Neutrophil (primary cell): ENCODE measurements around the gene SFTPB.
"Not testable (repeated sequence)": the region's sequence is repeated elsewhere in the genome, so short reads cannot be mapped to it uniquely, and the experiment has no call there.

Source experiments
- H3K27ac ChIP-seq: fragments of 200-600 bp; sonication (generic); 2 replicates; pipeline ENCODE4 v1.5.1; 2016; ENCODE audit warnings: mild to moderate bottlenecking, moderate library complexity
- H3K27me3 ChIP-seq: fragments of 200-600 bp; sonication (generic); 2 replicates; pipeline ENCODE4 v1.6.0; 2016; ENCODE audit warnings: mild to moderate bottlenecking
- H3K36me3 ChIP-seq: fragments of 200-600 bp; sonication (generic); 2 replicates; pipeline ENCODE4 v1.5.1; 2017
- H3K4me1 ChIP-seq, 2 experiments: fragments of 200-600 bp in 1 of 2; sonication (generic) in 1 of 2; 1 replicate in 1 of 2; 2 replicates in 1 of 2; pipeline versions ENCODE4 v1.5.1 to v1.6.1; 2013 to 2016; ENCODE audit warnings: low read depth in 1 of 2, low read length in 1 of 2, mild to moderate bottlenecking in 1 of 2, moderate library complexity in 1 of 2; ENCODE audit not compliant: control insufficient read depth in 1 of 2, insufficient read depth in 1 of 2
- H3K4me3 ChIP-seq, 2 experiments: fragments of 200-600 bp in 1 of 2; sonication (generic) in 1 of 2; 1 replicate in 1 of 2; 2 replicates in 1 of 2; pipeline ENCODE4 v1.5.1; 2013 to 2016; ENCODE audit warnings: low read depth in 1 of 2, low read length in 1 of 2, mild to moderate bottlenecking in 1 of 2, moderate library complexity in 1 of 2
- H3K9me3 ChIP-seq: fragments of 200-600 bp; sonication (generic); 2 replicates; pipeline ENCODE4 v1.5.1; 2016
- TF ChIP-seq, protein P1 (sequence below): fragments of 200-600 bp; sonication (generic); IDR thresholded peaks from 2 replicates; pipeline ENCODE4 v1.5.1; 2016; ENCODE audit warnings: antibody characterized with exemption

Gene SFTPB

DNA sequence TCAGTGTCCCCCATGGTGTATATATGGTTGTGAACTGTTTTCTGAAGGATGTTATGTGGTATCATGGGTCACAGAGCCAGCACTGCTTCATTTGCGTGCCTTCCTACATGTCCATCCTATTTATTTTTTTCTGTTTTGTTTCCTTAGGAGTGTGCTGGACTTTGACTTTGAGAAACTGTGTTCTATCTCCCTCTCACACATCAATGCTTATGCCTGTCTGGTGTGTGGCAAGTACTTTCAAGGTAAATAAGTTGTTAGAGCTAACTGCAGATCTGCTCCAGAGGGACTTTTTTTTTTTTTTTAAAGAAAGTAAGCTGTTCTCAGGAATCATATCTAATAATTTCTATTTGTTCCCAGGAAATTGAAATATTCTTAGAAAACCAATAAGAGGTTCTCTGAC, 46.7 kb downstream of the SFTPB start:
- peaks cover 70% of the 10 kb centered on the region for H3K36me3 ChIP-seq
- TF ChIP-seq, protein P1, sequence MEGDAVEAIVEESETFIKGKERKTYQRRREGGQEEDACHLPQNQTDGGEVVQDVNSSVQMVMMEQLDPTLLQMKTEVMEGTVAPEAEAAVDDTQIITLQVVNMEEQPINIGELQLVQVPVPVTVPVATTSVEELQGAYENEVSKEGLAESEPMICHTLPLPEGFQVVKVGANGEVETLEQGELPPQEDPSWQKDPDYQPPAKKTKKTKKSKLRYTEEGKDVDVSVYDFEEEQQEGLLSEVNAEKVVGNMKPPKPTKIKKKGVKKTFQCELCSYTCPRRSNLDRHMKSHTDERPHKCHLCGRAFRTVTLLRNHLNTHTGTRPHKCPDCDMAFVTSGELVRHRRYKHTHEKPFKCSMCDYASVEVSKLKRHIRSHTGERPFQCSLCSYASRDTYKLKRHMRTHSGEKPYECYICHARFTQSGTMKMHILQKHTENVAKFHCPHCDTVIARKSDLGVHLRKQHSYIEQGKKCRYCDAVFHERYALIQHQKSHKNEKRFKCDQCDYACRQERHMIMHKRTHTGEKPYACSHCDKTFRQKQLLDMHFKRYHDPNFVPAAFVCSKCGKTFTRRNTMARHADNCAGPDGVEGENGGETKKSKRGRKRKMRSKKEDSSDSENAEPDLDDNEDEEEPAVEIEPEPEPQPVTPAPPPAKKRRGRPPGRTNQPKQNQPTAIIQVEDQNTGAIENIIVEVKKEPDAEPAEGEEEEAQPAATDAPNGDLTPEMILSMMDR: no peak

DNA sequence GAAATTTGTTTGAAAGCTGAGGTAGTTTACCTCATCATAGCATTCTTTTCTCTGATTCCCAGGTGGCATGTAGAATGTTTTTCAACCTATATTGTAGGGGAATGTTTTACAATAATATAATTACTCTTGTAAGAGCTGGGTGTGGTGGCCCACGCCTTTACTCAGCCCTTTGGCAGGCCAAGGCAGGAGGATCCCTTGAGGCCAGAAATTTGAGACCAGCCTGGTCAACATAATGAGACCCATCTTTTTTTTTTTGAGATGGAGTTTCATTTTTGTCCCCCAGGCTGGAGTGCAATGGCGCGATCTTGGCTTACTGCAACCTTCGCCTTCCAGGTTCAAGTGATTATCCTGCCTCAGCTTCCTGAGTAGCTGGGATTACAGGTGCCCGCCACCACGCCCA, 48.4 kb downstream of the SFTPB start:
- H3K27ac ChIP-seq: no peak overlapping the region
- no peaks in the 10 kb centered on the region for H3K27me3 ChIP-seq
- TF ChIP-seq, protein P1: no peak
- H3K9me3 ChIP-seq: no peaks in the 10 kb centered on the region
- peaks cover 17 to 19% of the 10 kb centered on the region in 2 experiments for H3K4me1 ChIP-seq
- no peak overlapping the region for H3K4me3 ChIP-seq
- H3K36me3 ChIP-seq: peaks cover 53% of the 10 kb centered on the region

More for the DNA sequence above, 46.7 kb downstream of the SFTPB start:
- H3K9me3 ChIP-seq: no peaks in the 10 kb centered on the region
- no peak overlapping the region for H3K27ac ChIP-seq
- no peaks in the 10 kb centered on the region for H3K27me3 ChIP-seq
- H3K4me1 ChIP-seq: peaks cover 11% of the 10 kb centered on the region in 2 experiments
- no peak overlapping the region for H3K4me3 ChIP-seq

DNA sequence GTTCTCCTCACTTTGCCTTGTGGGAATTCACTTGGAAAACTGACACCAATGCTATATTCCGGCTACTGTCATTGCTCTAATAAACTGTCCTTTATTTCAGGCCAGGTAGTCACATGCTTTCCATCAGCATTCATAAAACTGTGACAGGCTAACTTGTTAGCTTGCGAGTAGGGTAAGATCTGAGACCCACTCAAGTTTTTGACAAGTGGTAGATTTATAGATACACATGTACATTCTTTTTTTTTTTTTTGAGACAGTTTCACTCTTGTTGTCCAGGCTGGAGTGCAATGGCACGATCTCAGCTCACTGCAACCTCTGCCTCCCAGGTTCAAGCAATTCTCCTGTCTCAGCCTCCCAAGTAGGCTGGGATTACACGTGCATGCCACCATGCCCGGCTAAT, 50.3 kb downstream of the SFTPB start:
- not testable (repeated sequence) for H3K27me3 ChIP-seq, H3K27ac ChIP-seq, H3K4me3 ChIP-seq, H3K9me3 ChIP-seq
- peaks cover 35% of the 10 kb centered on the region for H3K36me3 ChIP-seq
- peaks cover 20 to 22% of the 10 kb centered on the region in 2 experiments for H3K4me1 ChIP-seq

DNA sequence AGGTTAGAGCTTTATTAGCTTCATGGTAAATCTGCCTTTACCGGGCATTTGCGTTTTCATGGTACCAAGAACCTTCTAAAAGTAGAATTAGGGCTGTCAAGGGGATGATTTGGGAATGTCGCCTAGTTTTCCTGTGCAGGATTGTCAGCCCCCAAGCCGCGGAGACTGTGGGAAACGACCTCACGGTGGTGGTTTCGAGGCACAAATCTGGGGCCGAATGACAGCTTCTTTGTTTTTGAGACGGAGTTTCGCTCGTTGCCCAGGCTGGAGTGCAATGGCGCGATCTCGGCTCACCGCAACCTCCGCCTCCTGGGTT, 52.6 kb downstream of the SFTPB start:
- Histone ChIP-seq H3K36me3 (peaks cover 14% of the 10 kb centered on the region), H3K4me3 (peak overlapping the region in 1 of 2 experiments; percentile 92), H3K9me3 (no peaks in the 10 kb centered on the region), H3K27ac (peak overlapping the region; percentile 90), H3K4me1 (peaks cover 37 to 42% of the 10 kb centered on the region in 2 experiments), H3K27me3 (no peaks in the 10 kb centered on the region)
- TF ChIP-seq, protein P1: no peak

DNA sequence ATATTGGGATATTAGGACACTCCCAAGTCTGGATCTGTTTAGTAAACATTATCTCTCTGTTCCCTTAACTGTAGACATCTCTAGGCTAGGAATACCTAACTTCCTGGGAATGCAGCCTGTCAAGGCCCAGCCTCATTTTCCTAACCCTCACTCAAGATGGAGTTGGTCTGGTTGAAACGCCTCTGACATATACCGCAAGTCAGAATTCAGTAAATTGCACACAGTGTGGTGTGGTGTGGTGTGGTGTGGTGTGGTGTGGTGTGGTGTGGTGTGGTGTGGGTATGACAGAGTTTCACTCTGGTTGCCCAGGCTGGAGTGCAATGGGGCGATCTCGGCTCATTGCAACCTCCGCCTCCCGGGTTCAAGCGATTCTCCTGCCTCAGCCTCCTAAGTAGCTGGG, 53.2 kb downstream of the SFTPB start:
- H3K4me3 ChIP-seq, H3K27me3 ChIP-seq, H3K27ac ChIP-seq, H3K9me3 ChIP-seq: not testable (repeated sequence)
- Histone ChIP-seq H3K4me1 (peaks cover 43 to 48% of the 10 kb centered on the region in 2 experiments), H3K36me3 (peaks cover 13% of the 10 kb centered on the region)

DNA sequence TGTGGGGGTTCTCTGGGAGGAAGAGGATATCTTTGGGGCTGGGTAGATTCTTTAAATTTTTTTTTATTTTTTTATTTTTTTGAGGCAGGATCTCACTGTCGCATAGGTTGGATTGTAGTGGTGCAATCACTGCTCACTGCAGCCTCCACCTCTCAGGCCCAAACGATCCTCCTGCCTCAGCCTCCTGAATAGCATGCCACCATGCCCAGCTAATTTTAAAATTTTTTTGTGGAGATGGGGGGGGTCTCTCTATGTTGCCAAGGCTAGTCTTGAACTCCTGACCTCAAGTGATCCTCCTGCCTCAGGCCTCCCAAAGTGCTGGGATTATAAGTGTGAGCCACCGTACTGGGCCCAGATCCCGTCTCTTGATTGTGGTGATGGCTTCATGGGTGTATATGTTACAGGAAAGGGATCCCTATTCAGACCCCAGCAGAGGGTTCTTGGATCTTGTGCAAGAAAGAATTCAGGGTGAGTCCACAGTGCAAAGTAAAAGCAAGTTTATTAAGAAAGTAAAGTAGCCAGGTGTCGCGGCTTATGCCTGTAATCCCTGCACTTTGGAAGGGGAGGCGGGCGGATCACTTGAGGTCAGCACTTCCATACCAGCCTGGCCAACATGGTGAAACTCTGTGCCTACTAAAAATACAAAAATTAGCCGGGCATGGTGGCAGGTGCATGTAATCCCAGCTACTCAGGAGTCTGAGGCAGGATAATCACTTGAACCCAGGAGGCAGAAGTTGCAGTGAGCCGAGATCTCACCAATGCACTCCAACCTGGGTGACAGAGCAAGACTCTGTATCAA, 54.1 kb downstream of the SFTPB start:
- Histone ChIP-seq H3K4me1 (peaks cover 50 to 57% of the 10 kb centered on the region in 2 experiments), H3K9me3 (no peaks in the 10 kb centered on the region), H3K27ac (no peak overlapping the region), H3K4me3 (no peak overlapping the region), H3K27me3 (no peaks in the 10 kb centered on the region), H3K36me3 (peaks cover 12% of the 10 kb centered on the region)
- TF ChIP-seq, protein P1: no peak
